Stimulated activated naive CD4-positive, alpha-beta T cell treated with Interleukin-2 at 50 U/mL for 16 hours (primary cell): Measurements from ENCODE around the gene ARFGAP1.
A peak's percentile ranks its signal among the peaks of the same experiment; 100 is the strongest.

Source experiments
- DNase-seq: peaks from one replicate; lab custom pipeline; 2025; lab: John Stamatoyannopoulos, UW

Gene ARFGAP1

GRCh38 chr20:63272105-63273058 is at the start of gene ARFGAP1:
Gene ARFGAP1 (plus strand): TSS chr20:63272813. CDS start chr20:63275581, 2,768 bp downstream.
- DNase-seq = peak; percentile 92

DNA sequence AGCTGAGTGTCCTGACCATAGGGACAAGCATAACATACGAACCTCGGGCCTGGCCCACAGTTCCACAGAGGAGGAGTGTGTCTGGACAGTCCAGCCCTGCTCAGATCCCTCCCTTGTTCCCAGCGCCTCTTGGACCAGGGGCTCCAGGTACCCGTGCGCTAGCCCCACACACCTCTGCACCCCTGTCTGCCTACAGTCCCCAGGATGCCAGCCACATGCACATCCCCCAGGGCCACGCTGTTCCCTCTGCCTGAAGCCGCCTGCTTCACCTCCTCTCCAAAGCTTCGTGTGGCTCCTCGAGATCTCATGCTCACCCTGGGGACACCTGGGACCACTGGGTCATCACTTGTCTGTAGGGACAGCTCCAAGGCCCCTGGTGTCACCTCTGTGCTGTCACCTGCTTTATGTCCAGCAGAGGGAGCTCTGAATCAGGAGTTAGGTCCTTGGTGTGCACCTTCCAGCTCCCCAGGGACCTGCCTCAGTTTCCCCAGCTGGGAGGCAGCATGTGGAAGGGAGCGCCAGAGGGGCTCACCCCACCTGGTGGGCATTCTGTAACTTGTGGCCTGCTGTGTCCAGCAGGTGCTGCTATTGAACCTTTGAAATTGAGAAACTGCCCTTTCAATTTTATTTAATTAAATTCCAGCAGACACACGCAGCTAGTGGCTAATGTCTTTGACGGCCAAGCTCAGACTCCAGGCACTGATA is 49.3 kb upstream of the ARFGAP1 start:
- DNase-seq = peak; percentile 27

DNA sequence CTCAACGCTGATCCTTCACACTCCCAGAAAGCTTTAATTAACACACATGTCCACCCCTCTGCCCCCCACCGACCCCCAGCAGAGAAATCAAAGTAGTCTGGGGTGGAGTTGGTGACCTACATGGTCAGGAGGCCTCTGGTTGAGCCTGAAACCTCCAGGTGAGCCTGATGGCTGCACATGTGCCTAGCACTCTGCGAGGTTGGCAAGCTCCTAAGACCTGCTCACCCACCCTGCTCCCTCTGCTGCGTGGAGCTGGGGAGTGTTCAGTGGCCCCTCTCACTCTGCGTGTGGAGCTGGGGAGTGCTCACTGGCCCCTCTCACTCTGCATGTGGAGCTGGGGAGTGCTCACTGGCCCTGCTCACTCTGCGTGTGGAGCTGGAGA is 48.8 kb upstream of the ARFGAP1 start:
- no peak for DNase-seq

GRCh38 chr20:63224412-63225081 is 48.1 kb upstream of the ARFGAP1 start:
- DNase-seq = no peak

- no peak for DNase-seq
Observed at GRCh38 chr20:63225082-63225454, 47.5 kb upstream of the ARFGAP1 start.

GRCh38 chr20:63226042-63226943 is 46.3 kb upstream of the ARFGAP1 start:
- no peak for DNase-seq

- DNase-seq = no peak
Observed at GRCh38 chr20:63227260-63227659, 45.4 kb upstream of the ARFGAP1 start.

DNA sequence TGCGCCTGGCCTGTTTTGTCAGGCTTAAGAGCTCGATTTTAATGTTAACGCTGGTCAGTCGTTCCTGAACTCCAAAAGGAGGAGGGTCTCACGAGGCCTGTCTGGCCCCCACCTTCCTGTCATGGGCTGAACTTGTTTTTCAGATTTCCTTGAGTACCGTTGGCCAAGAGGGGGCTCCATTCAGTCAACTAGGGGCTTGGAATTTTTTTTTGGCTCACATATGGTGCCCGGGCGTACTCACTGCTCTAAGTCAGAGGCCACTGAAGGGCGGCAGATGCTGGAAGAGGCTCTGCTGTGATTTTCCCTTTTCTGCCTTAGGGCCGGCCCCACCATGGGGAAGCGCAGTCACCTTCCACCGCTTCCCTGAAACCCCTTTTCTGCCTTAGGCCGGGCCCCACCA is 43.8 kb upstream of the ARFGAP1 start:
- no peak for DNase-seq

DNA sequence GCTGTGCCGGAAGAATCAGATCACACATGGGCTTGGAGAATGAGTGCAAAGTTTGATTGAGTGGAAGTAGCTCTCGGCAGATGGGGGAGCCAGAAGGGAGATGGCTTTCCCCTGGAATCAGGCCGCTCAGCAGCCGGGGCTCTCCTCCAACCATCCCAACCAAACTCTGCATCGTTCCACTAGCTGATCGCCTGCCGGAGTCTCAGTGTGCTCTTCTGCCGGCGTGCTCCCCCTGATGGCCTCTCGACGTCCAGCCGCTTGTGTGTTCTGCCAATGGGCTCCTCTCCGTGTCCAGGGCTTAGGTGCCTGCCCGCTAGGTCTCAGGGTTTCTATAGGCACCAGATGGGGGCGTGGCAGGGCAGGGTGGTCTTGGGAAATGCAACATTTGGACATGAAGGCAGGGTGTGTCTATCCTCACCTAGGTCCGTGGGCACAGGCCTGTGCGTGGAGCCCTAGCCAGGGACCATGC is 41.8 kb upstream of the ARFGAP1 start:
- no peak for DNase-seq

GRCh38 chr20:63232235-63233060 is 40.2 kb upstream of the ARFGAP1 start:
- no peak for DNase-seq

- DNase-seq = no peak
Observed at GRCh38 chr20:63233061-63233344, 39.6 kb upstream of the ARFGAP1 start.

DNA sequence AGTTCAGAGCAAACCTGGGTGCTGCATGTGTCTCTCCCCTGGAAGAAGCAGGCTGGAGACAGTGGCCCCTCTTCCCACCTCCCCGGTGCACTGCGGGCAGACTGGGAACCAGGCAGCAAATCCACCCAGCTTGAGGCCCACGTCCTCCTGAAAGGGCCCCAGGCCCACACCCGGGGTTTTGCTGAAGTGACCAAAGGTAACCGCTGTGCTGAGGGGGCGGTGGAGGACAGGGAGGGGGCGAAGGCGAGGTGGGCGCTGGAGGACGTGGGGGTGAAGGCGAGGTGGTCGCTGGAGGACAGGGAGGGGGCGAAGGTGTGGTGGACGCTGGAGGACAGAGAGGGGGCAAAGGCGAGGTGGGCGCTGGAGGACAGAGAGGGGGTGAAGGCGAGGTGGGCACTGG is 38.7 kb upstream of the ARFGAP1 start:
- no peak for DNase-seq

DNA sequence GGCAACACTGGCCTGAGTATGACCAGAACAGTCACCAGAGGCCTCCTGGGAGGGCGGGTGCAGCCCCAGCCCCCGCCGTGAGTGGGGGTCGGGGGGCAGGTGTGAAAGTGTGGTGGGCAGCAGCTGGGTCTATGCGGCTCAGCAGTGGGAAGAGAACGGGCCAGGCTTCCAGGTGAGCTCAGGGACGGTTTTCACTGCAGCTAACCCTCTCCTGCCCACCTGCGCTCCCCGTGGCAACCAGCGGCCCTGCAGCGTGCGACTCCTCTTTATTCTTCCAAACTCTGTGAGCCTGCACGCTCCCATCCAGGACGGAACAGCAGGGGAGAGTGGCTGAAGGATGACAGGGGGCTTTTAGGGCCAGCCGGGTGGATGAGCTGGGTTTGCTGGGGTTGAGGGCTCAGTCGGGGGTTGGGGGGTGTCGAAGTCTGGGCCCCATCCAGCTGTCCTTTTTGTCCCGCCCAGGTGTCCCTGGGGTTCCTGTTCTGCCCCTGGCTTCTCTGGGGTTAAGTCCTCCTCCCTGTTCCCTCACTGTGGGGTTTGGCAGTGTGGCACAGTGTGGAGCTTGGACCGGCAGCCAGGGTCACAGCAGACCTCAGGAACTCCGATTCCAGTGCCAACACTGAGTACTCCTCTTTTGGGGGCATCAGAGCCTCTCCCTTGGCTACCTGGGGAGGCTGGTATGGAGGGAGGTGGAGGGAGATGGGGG is 37.8 kb upstream of the ARFGAP1 start:
- DNase-seq = no peak

GRCh38 chr20:63235399-63235983 is 37.1 kb upstream of the ARFGAP1 start, which contains the start of gene BIRC7:
Gene BIRC7 (plus strand): TSS chr20:63235905. CDS start chr20:63236097, 192 bp downstream.
- DNase-seq = no peak

GRCh38 chr20:63236116-63236837 is 36.3 kb upstream of the ARFGAP1 start:
- DNase-seq = no peak

GRCh38 chr20:63238031-63238430 is 34.6 kb upstream of the ARFGAP1 start:
- DNase-seq = no peak

- DNase-seq = no peak
Observed at GRCh38 chr20:63238514-63239125, 34.0 kb upstream of the ARFGAP1 start.

GRCh38 chr20:63239431-63239830 is 33.2 kb upstream of the ARFGAP1 start:
- no peak for DNase-seq

- DNase-seq = no peak
Observed at GRCh38 chr20:63240004-63240403, 32.6 kb upstream of the ARFGAP1 start.
